OCI-LY7 (cell line): ENCODE measurements around the gene SMURF2. TPM values are rescaled to one million over a fixed set of nuclear protein-coding genes. Genes with fewer than 3 reads are reported as not detected.

Source experiments
- BruUV-seq: library from RNA; stranded (reverse); fragments of 400-500 nt; replicated peaks from 2 replicates; lab custom pipeline; 2021; lab: Mats Ljungman, UMichigan
- CTCF ChIA-PET: fragments of 300-600 bp; sonication (Branson Sonifier 250); formaldehyde crosslinking; loops from one replicate; lab custom pipeline; 2022; ENCODE audit warnings: antibody characterized with exemption; ENCODE audit not compliant: unreplicated experiment; lab: Charles Lee
- POLR2A ChIA-PET: fragments of 300-600 bp; sonication (Branson Sonifier 250); formaldehyde crosslinking; loops from one replicate; lab custom pipeline; 2022; ENCODE audit warnings: antibody characterized with exemption; lab: Charles Lee
- DNase-seq: peaks from one replicate; pipeline ENCODE4 v3.0.0-alpha.2; 2015; ENCODE audit warnings: low spot score
- H2AFZ ChIP-seq: fragments of 200-600 bp; sonication (generic), shearing (Covaris generic); 2 replicates; pipeline ENCODE4 v1.6.1; 2014; ENCODE audit warnings: mild to moderate bottlenecking, antibody characterized with exemption, low read length, moderate library complexity
- H3K27ac ChIP-seq: fragments of 200-600 bp; sonication (generic); 2 replicates; pipeline ENCODE4 v1.5.1; 2014; ENCODE audit warnings: mixed run types, low read depth, mild to moderate bottlenecking, moderate library complexity, low read length, inconsistent platforms; ENCODE audit not compliant: poor library complexity, severe bottlenecking
- H3K36me3 ChIP-seq: fragments of 200-600 bp; sonication (generic); 2 replicates; pipeline ENCODE4 v1.6.1; 2014; ENCODE audit warnings: mild to moderate bottlenecking, antibody characterized with exemption, low read length, moderate library complexity, mixed read lengths; ENCODE audit not compliant: insufficient read depth
- H3K4me1 ChIP-seq: fragments of 200-600 bp; sonication (generic); 2 replicates; pipeline ENCODE4 v1.5.1; 2014; ENCODE audit warnings: mild to moderate bottlenecking, low read length; ENCODE audit not compliant: insufficient read depth, poor library complexity, severe bottlenecking
- H3K4me2 ChIP-seq: fragments of 200-600 bp; sonication (generic); 2 replicates; pipeline ENCODE4 v1.6.1; 2014; ENCODE audit warnings: mild to moderate bottlenecking, low read length
- H3K4me3 ChIP-seq: fragments of 200-600 bp; sonication (generic); 2 replicates; pipeline ENCODE4 v1.5.1; 2014; ENCODE audit warnings: mild to moderate bottlenecking, low read depth, low read length; ENCODE audit not compliant: poor library complexity, severe bottlenecking
- H3K79me2 ChIP-seq: fragments of 200-600 bp; sonication (generic); 2 replicates; pipeline ENCODE4 v1.6.1; 2016; ENCODE audit warnings: low read depth, mild to moderate bottlenecking, low read length, moderate library complexity, mixed read lengths; ENCODE audit not compliant: insufficient read depth
- H3K9me2 ChIP-seq: fragments of 200-600 bp; sonication (generic); 2 replicates; pipeline ENCODE4 v1.6.1; 2016; ENCODE audit warnings: mild to moderate bottlenecking, low read length, mixed read lengths; ENCODE audit not compliant: insufficient read depth
- H3K9me3 ChIP-seq: fragments of 200-600 bp; sonication (generic); 2 replicates; pipeline ENCODE4 v1.6.1; 2014; ENCODE audit warnings: mild to moderate bottlenecking, mixed run types, low read length, mixed read lengths
- H4K20me1 ChIP-seq: fragments of 200-600 bp; sonication (generic); 2 replicates; pipeline ENCODE4 v1.6.1; 2014; ENCODE audit warnings: mild to moderate bottlenecking, antibody characterized with exemption, low read length, moderate library complexity, mixed read lengths; ENCODE audit not compliant: insufficient read depth
- CTCF ChIP-seq: fragments of 200-600 bp; sonication (generic); conservative IDR thresholded peaks from 2 replicates; pipeline ENCODE4 v1.5.1; 2014; ENCODE audit warnings: mild to moderate bottlenecking, antibody characterized with exemption, low read length, moderate library complexity, mixed read lengths
- EZH2phosphoT487 ChIP-seq: fragments of 200-600 bp; sonication (generic); IDR thresholded peaks from 2 replicates; pipeline ENCODE4 v1.6.1; 2018; ENCODE audit warnings: low read depth, borderline replicate concordance, mild to moderate bottlenecking, mixed run types, antibody characterized with exemption, low read length, moderate library complexity, mixed read lengths
- intact Hi-C: fragments of 100-400 bp; cut with micrococcal nuclease; formaldehyde crosslinking; loops from one replicate; pipeline ENCODE4 v1.10.0; 2022; ENCODE audit not compliant: unreplicated experiment
- total RNA-seq, 2 experiments: library from RNA; depleted of rRNA in 1 of 2; stranded (reverse); fragments of >200 nt in 1 of 2; shearing (Covaris generic) in 1 of 2; gene quantifications; 2 replicates each; pipeline ENCODE4 v1.2.3, GENCODE V29; 2014 to 2022

The SMURF2 gene
- total RNA-seq, 2 experiments from 2014 or later: 15.6 to 20.8 TPM

GRCh38 chr17:64707050-64707591, 45.0 kb upstream of the SMURF2 start:
- Histone ChIP-seq H4K20me1 (no peaks in the 10 kb centered on the region), H3K79me2 (no peaks in the 10 kb centered on the region), H3K27ac (no peak overlapping the region), H3K36me3 (no peaks in the 10 kb centered on the region), H3K4me3 (no peak overlapping the region), H3K4me1 (peaks cover 8% of the 10 kb centered on the region), H3K9me3 (no peaks in the 10 kb centered on the region), H3K4me2 (no peak overlapping the region), H2AFZ (no peak overlapping the region), H3K9me2 (no peaks in the 10 kb centered on the region)
- no TSS peak for BruUV-seq
- intact Hi-C loops: no loop called here
- no peak for DNase-seq
- ChIA-PET POLR2A (no interaction called here), CTCF (no interaction called here)
- TF ChIP-seq EZH2phosphoT487 (no peak), CTCF (no peak)

- no peak overlapping the region for H3K27ac ChIP-seq
- H3K4me2 ChIP-seq: no peak overlapping the region
- no peaks in the 10 kb centered on the region for H3K9me2 ChIP-seq
- CTCF ChIA-PET: no interaction called here
- no peaks in the 10 kb centered on the region for H3K36me3 ChIP-seq
- no peak overlapping the region for H3K4me3 ChIP-seq
- H3K9me3 ChIP-seq: no peaks in the 10 kb centered on the region
- no TSS peak for BruUV-seq
- DNase-seq: no peak
- TF ChIP-seq CTCF (no peak), EZH2phosphoT487 (no peak)
- no peak overlapping the region for H2AFZ ChIP-seq
- no peaks in the 10 kb centered on the region for H4K20me1 ChIP-seq
- peaks cover 8% of the 10 kb centered on the region for H3K4me1 ChIP-seq
- no peaks in the 10 kb centered on the region for H3K79me2 ChIP-seq
- intact Hi-C loops: no loop called here
- POLR2A ChIA-PET: no interaction called here
These were observed 44.3 kb upstream of the SMURF2 start for GRCh38 chr17:64706224-64707049.

- DNase-seq: no peak
- ChIA-PET CTCF (no interaction called here), POLR2A (interaction anchor here (0.7 kb wide), 1 partner anchor 468 kb away, joined by 4 read pairs; no protein-coding TSS in a partner anchor)
- Histone ChIP-seq H3K4me3 (no peak overlapping the region), H3K4me2 (no peak overlapping the region), H3K79me2 (no peaks in the 10 kb centered on the region), H3K4me1 (no peaks in the 10 kb centered on the region), H3K36me3 (no peaks in the 10 kb centered on the region), H2AFZ (no peak overlapping the region), H4K20me1 (no peaks in the 10 kb centered on the region), H3K27ac (no peak overlapping the region), H3K9me3 (no peaks in the 10 kb centered on the region), H3K9me2 (no peaks in the 10 kb centered on the region)
- intact Hi-C loops: no loop called here
- no TSS peak for BruUV-seq
- no peak for TF ChIP-seq CTCF
- TF ChIP-seq EZH2phosphoT487: no peak
These were observed 40.7 kb upstream of the SMURF2 start for GRCh38 chr17:64702815-64703214.
